NCI-H82 treated with DMSO at 0.1 percent for 48 hours (cell line): Measurements from ENCODE around the gene CDKL2.

ENCODE experiments used
- DNase-seq: peaks from one replicate; lab custom pipeline; 2025; ENCODE audit not compliant: unreplicated experiment; lab: John Stamatoyannopoulos, UW

Gene CDKL2

GRCh38 chr4:75643651-75644050 lies 13.3 kb upstream of the CDKL2 start:
- DNase-seq = no peak

- no peak for DNase-seq
Observed at GRCh38 chr4:75639124-75639695, 8.9 kb upstream of the CDKL2 start.

GRCh38 chr4:75637827-75638226 lies 7.5 kb upstream of the CDKL2 start:
- no peak for DNase-seq

- no peak for DNase-seq
Observed at GRCh38 chr4:75637176-75637575, 6.8 kb upstream of the CDKL2 start.

- no peak for DNase-seq
Observed at GRCh38 chr4:75634951-75635350, 4.6 kb upstream of the CDKL2 start.

- no peak for DNase-seq
Observed at GRCh38 chr4:75634281-75634680, 4.0 kb upstream of the CDKL2 start.

GRCh38 chr4:75633846-75634245 lies 3.5 kb upstream of the CDKL2 start:
- DNase-seq = no peak

- DNase-seq = no peak
Observed at GRCh38 chr4:75630937-75631329, 605 bp upstream of the CDKL2 start.

- DNase-seq = no peak
Observed at GRCh38 chr4:75629239-75629638, 1.1 kb downstream of the CDKL2 start.

- no peak for DNase-seq
Observed at GRCh38 chr4:75623026-75623425, 7.3 kb downstream of the CDKL2 start.

- no peak for DNase-seq
Observed at GRCh38 chr4:75621715-75622114, 8.6 kb downstream of the CDKL2 start.

- DNase-seq = no peak
Observed at GRCh38 chr4:75612306-75612705, 18.0 kb downstream of the CDKL2 start.

GRCh38 chr4:75605928-75606327 lies 24.4 kb downstream of the CDKL2 start:
- DNase-seq = no peak

GRCh38 chr4:75599647-75600046 lies 30.7 kb downstream of the CDKL2 start:
- no peak for DNase-seq

GRCh38 chr4:75598390-75598789 lies 31.9 kb downstream of the CDKL2 start:
- DNase-seq = no peak

- DNase-seq = no peak
Observed at GRCh38 chr4:75596061-75596460, 34.3 kb downstream of the CDKL2 start.

- no peak for DNase-seq
Observed at GRCh38 chr4:75593393-75593792, 36.9 kb downstream of the CDKL2 start.

GRCh38 chr4:75584067-75584466 lies 46.3 kb downstream of the CDKL2 start:
- no peak for DNase-seq

- no peak for DNase-seq
Observed at GRCh38 chr4:75567725-75568124, 62.6 kb downstream of the CDKL2 start.

GRCh38 chr4:75566911-75567310 lies 63.4 kb downstream of the CDKL2 start:
- DNase-seq = no peak

- DNase-seq = no peak
Observed at GRCh38 chr4:75565481-75565880, 64.8 kb downstream of the CDKL2 start.

- no peak for DNase-seq
Observed at GRCh38 chr4:75564023-75564422, 66.3 kb downstream of the CDKL2 start.

GRCh38 chr4:75561789-75562188 lies 68.5 kb downstream of the CDKL2 start:
- no peak for DNase-seq

- DNase-seq = no peak
Observed at GRCh38 chr4:75557696-75558095, 72.6 kb downstream of the CDKL2 start.
